Neuronal stem cell (in vitro differentiated cells): Measurements from ENCODE around the gene MT1HL1.

ENCODE experiments used
- DNase-seq: peaks from one replicate; pipeline ENCODE4 v3.0.0-alpha.2; 2013; ENCODE audit warnings: low spot score
- H2AFZ ChIP-seq: one replicate; pipeline ENCODE4 v1.6.1; 2013; ENCODE audit warnings: mild to moderate bottlenecking, low read length, inconsistent platforms
- H2AK5ac ChIP-seq: 2 replicates; pipeline ENCODE4 v1.6.1; 2013; ENCODE audit warnings: low read depth, mild to moderate bottlenecking, inconsistent platforms, low read length, moderate library complexity, mixed read lengths
- H2BK120ac ChIP-seq: 2 replicates; pipeline ENCODE4 v1.6.1; 2013; ENCODE audit warnings: low read depth, mild to moderate bottlenecking, inconsistent platforms, low read length, moderate library complexity, mixed read lengths
- H2BK12ac ChIP-seq: one replicate; pipeline ENCODE4 v1.6.1; 2013; ENCODE audit warnings: low read length, inconsistent platforms
- H2BK15ac ChIP-seq: 2 replicates; pipeline ENCODE4 v1.6.1; 2013; ENCODE audit warnings: mild to moderate bottlenecking, low read length, inconsistent platforms, mixed read lengths
- H2BK5ac ChIP-seq: one replicate; pipeline ENCODE4 v1.6.1; 2013; ENCODE audit warnings: inconsistent platforms, mild to moderate bottlenecking, low read length, moderate library complexity
- H3K14ac ChIP-seq: one replicate; pipeline ENCODE4 v1.6.1; 2013; ENCODE audit warnings: low read length, inconsistent platforms
- H3K18ac ChIP-seq: 2 replicates; pipeline ENCODE4 v1.6.1; 2013; ENCODE audit warnings: low read length, inconsistent platforms
- H3K23ac ChIP-seq: 2 replicates; pipeline ENCODE4 v1.6.1; 2013; ENCODE audit warnings: low read depth, mild to moderate bottlenecking, mixed read lengths, low read length, inconsistent platforms; ENCODE audit not compliant: poor library complexity
- H3K27ac ChIP-seq: replicated peaks from 3 replicates; pipeline ENCODE4 v1.5.1; 2013; ENCODE audit warnings: low read length, inconsistent platforms
- H3K27me3 ChIP-seq, 3 experiments: 2 replicates each; pipeline ENCODE4 v1.6.1; 2013; ENCODE audit warnings: low read length in 3 of 3, mild to moderate bottlenecking in 2 of 3, inconsistent platforms in 1 of 3, low read depth in 1 of 3, mixed read lengths in 1 of 3, moderate library complexity in 1 of 3; ENCODE audit not compliant: control insufficient read depth in 3 of 3, insufficient read depth in 3 of 3
- H3K36me3 ChIP-seq, 2 donors: replicated peaks in 1 of 2; 2 replicates each; pipeline ENCODE4 v1.6.1; 2013; ENCODE audit warnings: low read length in 2 of 2; ENCODE audit not compliant: control insufficient read depth in 2 of 2, insufficient read depth in 2 of 2
- H3K4ac ChIP-seq: 2 replicates; pipeline ENCODE4 v1.6.1; 2013; ENCODE audit warnings: inconsistent platforms, mild to moderate bottlenecking, low read length, moderate library complexity
- H3K4me1 ChIP-seq, 2 donors: 1 replicate in 1 of 2; 2 replicates in 1 of 2; pipeline ENCODE4 v1.6.1; 2013; ENCODE audit warnings: low read length in 2 of 2, low read depth in 1 of 2; ENCODE audit not compliant: control insufficient read depth in 2 of 2, insufficient read depth in 1 of 2
- H3K4me2 ChIP-seq: one replicate; pipeline ENCODE4 v1.6.1; 2013; ENCODE audit warnings: mild to moderate bottlenecking, low read length, inconsistent platforms; ENCODE audit not compliant: insufficient read depth, poor library complexity, severe bottlenecking
- H3K4me3 ChIP-seq, 2 donors: 2 replicates each; pipeline ENCODE4 v1.5.1; 2013; ENCODE audit warnings: low read length in 2 of 2, mild to moderate bottlenecking in 2 of 2, inconsistent platforms in 1 of 2, moderate library complexity in 1 of 2
- H3K79me1 ChIP-seq: one replicate; pipeline ENCODE4 v1.6.1; 2013; ENCODE audit warnings: low read depth, mild to moderate bottlenecking, inconsistent platforms, low read length, moderate library complexity
- H3K9ac ChIP-seq: one replicate; pipeline ENCODE4 v1.6.1; 2013; ENCODE audit warnings: mild to moderate bottlenecking, low read depth, low read length, inconsistent platforms; ENCODE audit not compliant: poor library complexity
- H3K9me3 ChIP-seq, 2 donors: replicated peaks in 1 of 2; 2 replicates each; pipeline versions ENCODE3 to v1.6.1; 2013; ENCODE audit warnings: low read length in 2 of 2, mild to moderate bottlenecking in 2 of 2, inconsistent platforms in 1 of 2, low read depth in 1 of 2, mixed read lengths in 1 of 2, moderate library complexity in 1 of 2; ENCODE audit not compliant: control insufficient read depth in 2 of 2, insufficient read depth in 1 of 2
- H4K8ac ChIP-seq: one replicate; pipeline ENCODE4 v1.6.1; 2013; ENCODE audit warnings: low read depth, mild to moderate bottlenecking, inconsistent platforms, low read length, moderate library complexity
- H4K91ac ChIP-seq: one replicate; pipeline ENCODE4 v1.6.1; 2013; ENCODE audit warnings: low read length, low read depth, mild to moderate bottlenecking, inconsistent platforms; ENCODE audit not compliant: poor library complexity
- WGBS, 2 donors: extraction: QIAGEN DNeasy Blood & Tissue Kit; methylation state at CpG; one replicate each; pipeline ENCODE4 v1.1.7; 2013; ENCODE audit warnings: missing lambda C conversion rate in 2 of 2, mixed read lengths in 1 of 2; ENCODE audit not compliant: insufficient read length in 2 of 2, insufficient replicate concordance in 1 of 2; ENCODE audit errors: extremely low coverage in 2 of 2; 5-methylcytosine and 5-hydroxymethylcytosine counted together

The MT1HL1 gene

DNA sequence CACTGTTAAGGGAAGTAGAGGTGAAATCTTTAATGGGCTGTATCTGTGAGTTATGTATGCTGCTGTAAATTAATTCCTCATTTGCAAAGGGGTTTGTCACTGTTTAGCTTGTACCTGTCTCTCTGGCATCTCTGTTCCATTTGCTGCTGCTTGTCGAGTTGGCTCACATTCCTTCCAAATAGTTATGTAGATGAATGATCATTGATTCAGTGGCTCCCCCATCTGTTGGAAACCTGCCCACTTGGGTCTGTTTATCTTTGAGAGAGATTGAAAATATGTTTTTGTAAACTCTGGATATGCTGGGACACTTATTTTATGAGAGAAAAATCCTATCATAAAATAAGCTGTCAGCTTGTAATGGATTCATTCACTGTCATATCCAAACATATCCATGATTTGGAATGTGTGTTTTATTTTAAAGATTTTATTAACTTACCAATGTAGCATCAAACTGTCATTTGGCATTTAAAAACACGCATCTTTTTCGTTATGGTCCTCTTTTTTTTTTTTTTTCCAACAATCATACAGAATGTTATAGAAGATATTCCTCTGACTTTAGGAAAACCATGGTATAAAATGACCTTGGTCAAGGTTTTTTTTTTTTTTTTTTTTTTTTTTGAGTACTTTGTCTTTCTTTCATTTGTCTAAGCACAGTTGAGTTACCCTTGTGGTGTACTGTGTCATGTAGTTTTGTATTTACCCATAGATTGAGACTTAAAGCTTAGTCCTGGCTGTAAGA is 41.2 kb upstream of the MT1HL1 start:
- WGBS, 2 donors = no CpG with 5 or more reads among the region's 3 CpGs
- Histone ChIP-seq H3K14ac (no peak overlapping the region), H3K9ac (no peak overlapping the region), H2AFZ (no peak overlapping the region), H3K79me1 (no peaks in the 10 kb centered on the region), H3K4me2 (no peak overlapping the region), H3K27me3 (peaks cover 13 to 80% (median 32%) of the 10 kb centered on the region in 3 experiments), H3K4ac (no peak overlapping the region), H4K91ac (no peak overlapping the region), H2BK5ac (no peak overlapping the region), H2BK120ac (no peak overlapping the region), H3K36me3 (no peaks in the 10 kb centered on the region), H3K18ac (no peak overlapping the region), H2BK12ac (no peak overlapping the region), H3K4me3 (no peak overlapping the region), H3K9me3 (peaks cover 0 to 2% of the 10 kb centered on the region in 2 donors), H2AK5ac (no peak overlapping the region), H3K4me1 (peaks cover 4 to 5% of the 10 kb centered on the region in 2 donors), H2BK15ac (no peak overlapping the region), H3K27ac (no peak overlapping the region), H4K8ac (no peak overlapping the region), H3K23ac (no peak overlapping the region)
- DNase-seq = no peak

DNA sequence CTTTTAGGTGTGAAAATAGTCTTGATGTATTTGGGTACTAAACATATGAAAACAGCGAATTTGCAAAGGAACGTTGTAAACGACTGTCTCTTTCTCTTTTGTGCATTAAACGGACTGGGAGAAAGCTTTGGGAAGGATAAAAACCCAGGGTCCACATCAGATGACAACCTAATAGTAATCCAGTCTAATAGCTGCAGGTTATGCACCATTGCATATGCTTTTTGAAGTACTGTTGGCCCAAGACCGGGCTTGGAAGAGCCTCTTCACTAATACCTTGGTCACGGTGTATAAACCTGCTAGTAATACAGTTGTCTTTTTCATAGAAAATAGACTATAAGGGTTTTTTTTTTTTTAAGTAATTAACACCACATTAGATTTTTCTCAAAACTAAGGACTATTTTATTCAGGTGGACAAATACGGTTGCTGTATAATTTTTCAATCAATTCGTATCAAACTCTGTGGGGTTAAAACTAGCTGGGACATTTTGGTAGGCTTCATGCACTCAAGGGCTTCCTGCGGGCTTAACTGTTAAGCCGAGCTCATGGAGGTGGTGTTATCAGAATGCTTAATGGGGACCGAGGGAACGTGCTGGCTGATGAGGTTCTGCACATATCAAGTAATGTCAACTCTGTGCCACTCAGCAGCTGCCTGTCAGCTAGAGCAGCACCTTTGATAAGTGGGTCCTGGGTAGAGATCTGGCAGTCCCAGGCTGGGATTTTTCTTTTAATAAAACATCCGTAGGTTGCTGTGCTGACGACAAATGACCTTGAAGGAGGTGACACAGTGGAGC is 39.8 kb upstream of the MT1HL1 start:
- H3K27me3 ChIP-seq = peaks cover 13 to 72% (median 32%) of the 10 kb centered on the region in 3 experiments

GRCh38 chr1:237042892-237043576 is 38.8 kb upstream of the MT1HL1 start:
- Histone ChIP-seq H2AK5ac (no peak overlapping the region), H3K9ac (peak overlapping the region; percentile 86), H4K8ac (no peak overlapping the region), H3K79me1 (no peaks in the 10 kb centered on the region), H3K27me3 (peaks cover 13 to 63% (median 32%) of the 10 kb centered on the region in 3 experiments), H3K27ac (no peak overlapping the region), H3K23ac (peak overlapping the region; percentile 95), H3K18ac (peak overlapping the region; percentile 83), H3K4me1 (peaks cover 4 to 5% of the 10 kb centered on the region in 2 donors), H3K4ac (no peak overlapping the region), H2AFZ (peak overlapping the region; percentile 85), H3K14ac (peak overlapping the region; percentile 56), H2BK120ac (no peak overlapping the region), H3K4me2 (peak overlapping the region; percentile 91), H3K9me3 (peaks cover 0 to 2% of the 10 kb centered on the region in 2 donors), H2BK15ac (no peak overlapping the region), H2BK12ac (no peak overlapping the region), H2BK5ac (no peak overlapping the region), H4K91ac (no peak overlapping the region), H3K36me3 (no peaks in the 10 kb centered on the region), H3K4me3 (peak overlapping the region; percentile 38 to 87)
- DNase-seq = peak; percentile 26
- WGBS, 2 donors = no CpG with 5 or more reads among the region's 55 CpGs

More for the DNA sequence above, 39.8 kb upstream of the MT1HL1 start:
- H3K36me3 ChIP-seq = no peaks in the 10 kb centered on the region
- H2BK120ac ChIP-seq = no peak overlapping the region
- H3K79me1 ChIP-seq = no peaks in the 10 kb centered on the region
- H3K4me1 ChIP-seq = peaks cover 4 to 5% of the 10 kb centered on the region in 2 donors
- no peak overlapping the region for H4K91ac ChIP-seq
- H3K4ac ChIP-seq = no peak overlapping the region
- H2AFZ ChIP-seq = no peak overlapping the region
- no peak overlapping the region for H2BK5ac ChIP-seq
- H2AK5ac ChIP-seq = no peak overlapping the region
- DNase-seq = no peak
- H3K4me2 ChIP-seq = no peak overlapping the region
- H2BK15ac ChIP-seq = no peak overlapping the region
- no CpG with 5 or more reads among the region's 14 CpGs for WGBS, 2 donors
- H3K27ac ChIP-seq = no peak overlapping the region
- no peak overlapping the region for H3K18ac ChIP-seq
- no peak overlapping the region for H3K4me3 ChIP-seq
- H2BK12ac ChIP-seq = no peak overlapping the region
- no peak overlapping the region for H3K9ac ChIP-seq
- H3K14ac ChIP-seq = no peak overlapping the region
- peaks cover 0 to 2% of the 10 kb centered on the region in 2 donors for H3K9me3 ChIP-seq
- no peak overlapping the region for H3K23ac ChIP-seq
- H4K8ac ChIP-seq = no peak overlapping the region
